Fibroblast of lung (primary cell): Measurements from ENCODE around the gene COX5B.

Source experiments
- EZH2 ChIP-seq: IDR thresholded peaks from 2 replicates; pipeline ENCODE4 v1.5.1; 2012; ENCODE audit warnings: low read length, control low read depth, mild to moderate bottlenecking; ENCODE audit errors: missing control alignments
- TF ChIP-seq, protein P1 (sequence below), 2 donors: IDR thresholded peaks in 1 of 2; conservative IDR thresholded peaks in 1 of 2; 1 replicate in 1 of 2; 2 replicates in 1 of 2; pipeline ENCODE4 v1.5.1; 2011 to 2012; ENCODE audit warnings: low read length in 2 of 2, control low read depth in 1 of 2, inconsistent platforms in 1 of 2, low read depth in 1 of 2, mild to moderate bottlenecking in 1 of 2

DNA sequence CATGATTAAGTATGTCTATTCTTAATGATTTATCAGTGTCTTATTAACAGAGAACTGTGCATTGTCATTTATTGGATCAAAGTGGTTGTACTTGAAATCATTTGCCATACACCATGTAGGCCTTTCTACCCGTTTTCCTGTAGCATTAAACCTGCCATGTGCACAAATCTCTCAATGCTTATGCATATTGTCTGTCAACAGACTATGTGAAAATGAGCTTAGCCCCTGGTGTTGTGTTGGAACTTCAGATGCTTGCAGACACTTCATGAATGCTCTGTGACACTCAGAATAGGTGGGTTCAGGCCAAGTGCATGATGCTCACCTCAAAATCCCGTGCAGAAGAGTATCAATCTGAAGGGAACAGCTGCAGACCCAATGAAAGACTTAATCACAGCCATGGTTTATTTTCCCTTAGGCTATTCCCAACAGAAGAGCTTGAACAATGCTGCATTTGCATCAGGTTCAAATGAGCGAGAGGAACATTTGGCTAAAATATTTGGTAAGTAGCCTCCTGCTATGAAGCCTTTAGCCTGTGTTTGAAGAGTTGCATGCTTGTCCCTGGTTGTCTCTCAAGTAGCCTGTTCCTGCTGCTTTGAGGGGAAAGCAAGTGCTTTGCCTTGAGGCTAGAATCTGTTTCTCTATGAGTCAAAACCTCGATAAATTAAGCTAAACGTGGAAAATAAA is 29.7 kb downstream of the COX5B start:
- TF ChIP-seq EZH2 = no peak
- TF ChIP-seq, protein P1, sequence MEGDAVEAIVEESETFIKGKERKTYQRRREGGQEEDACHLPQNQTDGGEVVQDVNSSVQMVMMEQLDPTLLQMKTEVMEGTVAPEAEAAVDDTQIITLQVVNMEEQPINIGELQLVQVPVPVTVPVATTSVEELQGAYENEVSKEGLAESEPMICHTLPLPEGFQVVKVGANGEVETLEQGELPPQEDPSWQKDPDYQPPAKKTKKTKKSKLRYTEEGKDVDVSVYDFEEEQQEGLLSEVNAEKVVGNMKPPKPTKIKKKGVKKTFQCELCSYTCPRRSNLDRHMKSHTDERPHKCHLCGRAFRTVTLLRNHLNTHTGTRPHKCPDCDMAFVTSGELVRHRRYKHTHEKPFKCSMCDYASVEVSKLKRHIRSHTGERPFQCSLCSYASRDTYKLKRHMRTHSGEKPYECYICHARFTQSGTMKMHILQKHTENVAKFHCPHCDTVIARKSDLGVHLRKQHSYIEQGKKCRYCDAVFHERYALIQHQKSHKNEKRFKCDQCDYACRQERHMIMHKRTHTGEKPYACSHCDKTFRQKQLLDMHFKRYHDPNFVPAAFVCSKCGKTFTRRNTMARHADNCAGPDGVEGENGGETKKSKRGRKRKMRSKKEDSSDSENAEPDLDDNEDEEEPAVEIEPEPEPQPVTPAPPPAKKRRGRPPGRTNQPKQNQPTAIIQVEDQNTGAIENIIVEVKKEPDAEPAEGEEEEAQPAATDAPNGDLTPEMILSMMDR (conservative IDR thresholded peaks at IDR 0.05 in 1 of 2, IDR thresholded peaks at IDR 0.05 in 1 of 2; ENCODE audit: low read depth in 1 of 2, low read length in 2 of 2) = no peak
